Right cardiac atrium (tissue), 5 donors: Measurements from ENCODE around the gene FXYD7. TPM values are rescaled to one million over a fixed set of nuclear protein-coding genes. Genes with fewer than 3 reads are reported as not detected.

Experiments used
- ATAC-seq, 2 donors: fragments of 200-7000 bp; cut with Tn5 transposase; one replicate each; pipeline versions ENCODE4 v1.8.0 to v1.9.1; 2020; ENCODE audit warnings: moderate library complexity in 2 of 2, mild to moderate bottlenecking in 1 of 2
- DNase-seq, 3 donors: peaks; one replicate each; pipeline ENCODE4 v3.0.0-alpha.2; 2020
- H3K27ac ChIP-seq: one replicate; pipeline ENCODE4 v1.5.1; 2013; ENCODE audit warnings: mild to moderate bottlenecking, low read length, control low read depth, moderate library complexity
- H3K27me3 ChIP-seq: one replicate; pipeline ENCODE4 v1.6.1; 2013; ENCODE audit not compliant: control insufficient read depth, insufficient read depth
- H3K4me1 ChIP-seq: one replicate; pipeline ENCODE4 v1.6.1; 2013; ENCODE audit warnings: low read length; ENCODE audit not compliant: control insufficient read depth, insufficient read depth
- H3K4me3 ChIP-seq: one replicate; pipeline ENCODE4 v1.5.1; 2013; ENCODE audit warnings: low read length, control low read depth
- H3K9me3 ChIP-seq: one replicate; pipeline ENCODE4 v1.6.1; 2013; ENCODE audit warnings: low read length; ENCODE audit not compliant: control insufficient read depth
- WGBS: extraction: QIAGEN DNeasy Blood & Tissue Kit; methylation state at CpG from one replicate; pipeline ENCODE4 v1.1.7; 2013; 5-methylcytosine and 5-hydroxymethylcytosine counted together
- intact Hi-C, 4 donors: fragments of 100-400 bp; cut with DNase I; formaldehyde crosslinking; loops; one replicate each; pipeline versions ENCODE4 v1.11.0 to v1.14.0; 2022 to 2023
- polyA plus RNA-seq: library from polyadenylated mRNA; stranded (reverse); fragments of 200-250 nt; gene quantifications from one replicate; pipeline ENCODE4 v1.2.3, GENCODE V29; 2013
- total RNA-seq, 4 donors: library from RNA; stranded (reverse); fragmentation: NEBNext Ultra II Directional; extraction: Animal tissue kit (Norgen Biotek cat#: 25700); gene quantifications; one replicate each; pipeline ENCODE4 v1.2.1, GENCODE V29; 2021
- donor health status: healthy with polysubstance abuse.
- donor health status: DM: no; HTN: yes; CAD: no.
- donor health status: DM: no; HTN: no; CAD: no.
- donor health status: DM: no; HTN: yes; CAD: no; lungs with severe emphysema.
- donor health status: DM: yes; HTN: yes; CAD: no.

Gene FXYD7
- total and polyA plus RNA-seq, 5 donors = 0.25 to 0.40 TPM; not detected in 3

- intact Hi-C loops = no loop called here
- DNase-seq (no peak), ATAC-seq (no peak)
- Histone ChIP-seq H3K9me3 (peaks cover 2% of the 10 kb centered on the region), H3K4me1 (no peaks in the 10 kb centered on the region), H3K27ac (no peak overlapping the region), H3K4me3 (no peak overlapping the region), H3K27me3 (no peaks in the 10 kb centered on the region)
- 82% methylated on average over 18 of the region's 18 CpGs for WGBS
Measured at GRCh38 chr19:35169221-35169995, 26.4 kb downstream of the FXYD7 start.

GRCh38 chr19:35170359-35171061 is 27.5 kb downstream of the FXYD7 start:
- no peaks in the 10 kb centered on the region for H3K4me1 ChIP-seq
- intact Hi-C loops = no loop called here
- DNase-seq (no peak), ATAC-seq (peak; percentile 19 to 79)
- no peaks in the 10 kb centered on the region for H3K27me3 ChIP-seq
- H3K4me3 ChIP-seq = no peak overlapping the region
- H3K9me3 ChIP-seq = peaks cover 2% of the 10 kb centered on the region
- WGBS = 73% methylated on average over 7 of the region's 7 CpGs
- no peak overlapping the region for H3K27ac ChIP-seq

DNA sequence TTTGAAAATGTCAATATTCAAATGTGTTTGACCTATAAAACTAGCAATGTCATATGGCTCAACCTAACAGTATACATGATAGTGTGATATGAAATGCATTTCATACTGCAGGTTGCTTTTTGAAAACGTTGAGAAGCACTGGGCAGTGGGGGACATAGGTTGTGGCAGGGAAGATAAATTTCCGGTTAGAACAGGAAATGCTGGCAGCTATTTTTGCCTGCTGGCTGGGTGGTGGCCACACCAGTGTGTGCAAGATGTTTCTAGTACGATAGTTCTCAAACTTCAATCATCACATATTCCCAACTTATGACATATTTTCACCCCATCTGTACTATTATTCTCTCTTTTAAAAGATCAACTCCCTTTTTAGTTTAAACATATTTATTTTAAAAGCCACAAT is 28.7 kb downstream of the FXYD7 start:
- 30% methylated on average over 3 of the region's 3 CpGs for WGBS
- Histone ChIP-seq H3K9me3 (peaks cover under 1% of the 10 kb centered on the region), H3K27ac (no peak overlapping the region), H3K27me3 (no peaks in the 10 kb centered on the region), H3K4me1 (no peaks in the 10 kb centered on the region), H3K4me3 (no peak overlapping the region)
- DNase-seq (no peak), ATAC-seq (no peak)
- intact Hi-C loops = no loop called here

GRCh38 chr19:35174226-35174625 is 31.2 kb downstream of the FXYD7 start:
- intact Hi-C loops = no loop called here
- DNase-seq (no peak), ATAC-seq (no peak)
- WGBS = 87% methylated on average over 6 of the region's 6 CpGs
- no peaks in the 10 kb centered on the region for H3K4me1 ChIP-seq
- no peaks in the 10 kb centered on the region for H3K27me3 ChIP-seq
- no peak overlapping the region for H3K27ac ChIP-seq
- no peaks in the 10 kb centered on the region for H3K9me3 ChIP-seq
- no peak overlapping the region for H3K4me3 ChIP-seq

GRCh38 chr19:35176181-35176570 is 33.1 kb downstream of the FXYD7 start:
- Histone ChIP-seq H3K27ac (no peak overlapping the region), H3K4me3 (no peak overlapping the region), H3K9me3 (no peaks in the 10 kb centered on the region), H3K4me1 (no peaks in the 10 kb centered on the region), H3K27me3 (no peaks in the 10 kb centered on the region)
- 69% methylated on average over 3 of the region's 3 CpGs for WGBS
- intact Hi-C loops = no loop called here
- ATAC-seq = no peak
- no peak for DNase-seq

GRCh38 chr19:35177377-35178274 is 34.6 kb downstream of the FXYD7 start:
- no peaks in the 10 kb centered on the region for H3K4me1 ChIP-seq
- H3K27me3 ChIP-seq = no peaks in the 10 kb centered on the region
- no peaks in the 10 kb centered on the region for H3K9me3 ChIP-seq
- DNase-seq (no peak), ATAC-seq (no peak)
- intact Hi-C loops = no loop called here
- 76% methylated on average over 7 of the region's 7 CpGs for WGBS
- no peak overlapping the region for H3K4me3 ChIP-seq
- no peak overlapping the region for H3K27ac ChIP-seq

DNA sequence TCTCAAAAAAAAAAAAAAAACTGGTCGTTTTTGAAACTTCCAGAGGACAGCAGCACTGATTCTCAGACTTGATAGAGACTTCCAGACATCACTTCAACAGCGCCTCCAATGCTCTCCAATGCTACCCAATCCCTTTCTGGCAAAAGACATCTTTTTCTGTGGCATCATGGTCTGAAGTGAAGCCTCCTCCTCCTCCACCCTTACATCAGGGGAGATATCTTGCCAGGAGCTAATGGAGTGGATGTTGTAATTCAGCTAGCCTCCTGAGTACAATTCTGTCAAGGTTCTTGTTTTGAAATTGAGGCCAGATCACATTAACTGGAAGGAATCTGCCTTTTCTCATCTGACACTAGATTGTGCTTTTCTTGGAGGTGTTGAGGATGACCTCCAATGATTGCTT is 35.6 kb downstream of the FXYD7 start:
- H3K9me3 ChIP-seq = no peaks in the 10 kb centered on the region
- 61% methylated on average over 2 of the region's 2 CpGs for WGBS
- no peaks in the 10 kb centered on the region for H3K27me3 ChIP-seq
- no peaks in the 10 kb centered on the region for H3K4me1 ChIP-seq
- no peak overlapping the region for H3K4me3 ChIP-seq
- no peak overlapping the region for H3K27ac ChIP-seq
- DNase-seq (no peak), ATAC-seq (no peak)
- intact Hi-C loops = no loop called here

DNA sequence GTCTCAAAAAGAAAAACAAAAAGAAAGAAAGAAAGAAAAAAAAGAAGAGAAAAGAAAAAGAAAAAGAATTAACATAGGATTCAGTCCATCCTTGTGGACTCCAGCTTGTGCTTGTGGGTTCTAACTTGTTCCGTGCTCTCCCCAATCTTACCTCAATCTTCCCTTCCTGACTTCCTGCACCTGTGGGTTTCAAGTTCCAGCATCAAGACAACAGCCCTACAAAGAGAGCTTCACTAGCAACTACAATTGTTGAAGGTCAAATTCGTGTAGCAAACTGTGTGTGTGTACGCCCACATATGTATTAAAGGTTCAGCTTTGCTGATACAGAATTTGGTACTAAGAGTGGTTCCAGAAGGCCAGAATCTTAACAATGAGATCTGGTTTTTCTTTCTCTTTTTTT is 36.8 kb downstream of the FXYD7 start:
- no peak for ATAC-seq
- no peak for DNase-seq
- H3K9me3 ChIP-seq = no peaks in the 10 kb centered on the region
- H3K27ac ChIP-seq = no peak overlapping the region
- intact Hi-C loops = no loop called here
- WGBS = 76% methylated on average over 3 of the region's 3 CpGs
- no peaks in the 10 kb centered on the region for H3K27me3 ChIP-seq
- no peak overlapping the region for H3K4me3 ChIP-seq
- no peaks in the 10 kb centered on the region for H3K4me1 ChIP-seq

GRCh38 chr19:35181387-35181786 is 38.3 kb downstream of the FXYD7 start:
- Histone ChIP-seq H3K27ac (no peak overlapping the region), H3K9me3 (no peaks in the 10 kb centered on the region), H3K4me1 (no peaks in the 10 kb centered on the region), H3K27me3 (no peaks in the 10 kb centered on the region), H3K4me3 (no peak overlapping the region)
- 81% methylated on average over 1 of the region's 1 CpG for WGBS
- intact Hi-C loops = no loop called here
- no peak for DNase-seq
- ATAC-seq = no peak

- Histone ChIP-seq H3K9me3 (no peaks in the 10 kb centered on the region), H3K4me3 (no peak overlapping the region), H3K4me1 (no peaks in the 10 kb centered on the region), H3K27me3 (no peaks in the 10 kb centered on the region), H3K27ac (no peak overlapping the region)
- no peak for ATAC-seq
- no peak for DNase-seq
- WGBS = 82% methylated on average over 1 of the region's 1 CpG
- intact Hi-C loops = no loop called here
Measured at GRCh38 chr19:35184267-35184666, 41.2 kb downstream of the FXYD7 start.

- no peaks in the 10 kb centered on the region for H3K4me1 ChIP-seq
- ATAC-seq (no peak), DNase-seq (no peak)
- intact Hi-C loops = no loop called here
- H3K4me3 ChIP-seq = no peak overlapping the region
- H3K27ac ChIP-seq = no peak overlapping the region
- H3K9me3 ChIP-seq = no peaks in the 10 kb centered on the region
- WGBS = 74% methylated on average over 2 of the region's 2 CpGs
- no peaks in the 10 kb centered on the region for H3K27me3 ChIP-seq
Measured at GRCh38 chr19:35184884-35185283, 41.8 kb downstream of the FXYD7 start.
